Measurements from ENCODE around the gene BBS7. TPM values are rescaled to one million over a fixed set of nuclear protein-coding genes. Genes with fewer than 3 reads are reported as not detected.

BBS7 gene
- polyA plus RNA-seq, 1 of the 3 experiments (the other 2 are of a cell fraction): 24.3 TPM

DNA sequence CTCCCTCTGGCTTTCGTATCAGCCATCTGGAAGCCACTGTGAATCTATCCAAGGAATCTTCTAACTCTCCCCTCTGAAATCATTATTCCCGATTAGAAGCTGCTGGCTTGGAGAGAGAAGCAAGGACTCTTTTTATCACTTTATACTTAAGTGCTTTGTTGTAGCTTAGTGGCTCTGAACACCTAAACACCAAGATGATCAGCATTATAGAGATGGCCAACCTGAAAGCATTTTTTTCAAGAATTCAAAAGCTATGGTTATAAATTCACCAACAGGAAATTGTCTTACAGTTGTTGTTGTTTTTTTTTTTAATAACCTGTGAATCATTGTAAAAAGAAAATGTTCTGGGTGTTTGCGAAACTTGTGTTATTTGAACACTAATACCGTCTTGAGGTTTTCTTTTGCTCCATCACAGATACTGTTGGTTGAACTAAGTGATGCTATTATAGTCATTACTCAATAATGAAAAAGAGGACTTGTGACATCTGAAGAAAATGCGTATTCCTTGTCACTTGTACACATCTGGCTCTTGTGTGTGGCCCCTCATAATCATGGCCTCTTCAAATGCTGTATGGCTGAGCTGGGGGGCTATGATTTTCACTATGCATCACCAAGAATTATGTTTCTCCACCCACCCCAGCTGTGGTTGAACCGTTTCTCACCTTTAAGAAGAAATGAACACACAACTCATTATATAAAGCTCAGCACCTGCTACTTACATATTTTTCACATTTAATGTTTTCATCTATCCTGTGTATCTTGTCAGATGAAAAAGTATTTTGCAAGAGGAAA, 93.5 kb downstream of the BBS7 start:
- no peak overlapping the region for H3K4me2 ChIP-seq
- ChIA-PET POLR2A (no interaction called here), CTCF (interaction anchor here (1.1 to 1.2 kb wide), 2 partner anchors 9 to 40 kb away, joined by 3 to 5 read pairs; no protein-coding TSS in a partner anchor)
- no peaks in the 10 kb centered on the region for H3K27me3 ChIP-seq (ENCODE audit: insufficient read depth)
- no peaks in the 10 kb centered on the region for H4K20me1 ChIP-seq (ENCODE audit: insufficient read depth)
- peak overlapping the region in 1 of 2 experiments; percentile 75; a peak in 1 of 4 replicates for H3K27ac ChIP-seq (ENCODE audit: low read depth in 2 of 2, low read length in 1 of 2)
- DNase-seq: no peak
- no peaks in the 10 kb centered on the region for H3K9me3 ChIP-seq
- no peaks in the 10 kb centered on the region for H3K9me2 ChIP-seq
- peaks cover 9% of the 10 kb centered on the region for H3F3A ChIP-seq (replicated peaks; ENCODE audit: insufficient read depth)
- H3K4me1 ChIP-seq (ENCODE audit: control insufficient read depth in 1 of 2, insufficient read depth in 2 of 2, low read depth in 1 of 2, low read length in 1 of 2): peaks cover 0 to 18% of the 10 kb centered on the region in 2 experiments; a peak in 2 of 4 replicates
- H3K4me3 ChIP-seq (ENCODE audit: low read depth in 2 of 2, low read length in 1 of 2): no peak overlapping the region
- whole genome bisulfite sequencing (ENCODE audit: low lambda C conversion rate): 62% methylated on average over 6 of the region's 6 CpGs
- H3K9ac ChIP-seq: no peak overlapping the region
- no peaks in the 10 kb centered on the region for H3K36me3 ChIP-seq (replicated peaks in 1 of 2; ENCODE audit: control insufficient read depth in 1 of 2, insufficient read depth in 2 of 2, low read length in 1 of 2)
- no peaks in the 10 kb centered on the region for H3K79me2 ChIP-seq (ENCODE audit: insufficient read depth)
- TF ChIP-seq SMC3 (IDR thresholded peaks at IDR 0.05; ENCODE audit: low read depth, low read length) (no peak), SIN3A (IDR thresholded peaks at IDR 0.05; ENCODE audit: borderline replicate concordance, low read depth, low read length) (no peak), EZH2phosphoT487 (IDR thresholded peaks at IDR 0.05; ENCODE audit: borderline replicate concordance, low read depth) (no peak), TCF12 (IDR thresholded peaks at IDR 0.05) (no peak)
- TF ChIP-seq, protein P1, sequence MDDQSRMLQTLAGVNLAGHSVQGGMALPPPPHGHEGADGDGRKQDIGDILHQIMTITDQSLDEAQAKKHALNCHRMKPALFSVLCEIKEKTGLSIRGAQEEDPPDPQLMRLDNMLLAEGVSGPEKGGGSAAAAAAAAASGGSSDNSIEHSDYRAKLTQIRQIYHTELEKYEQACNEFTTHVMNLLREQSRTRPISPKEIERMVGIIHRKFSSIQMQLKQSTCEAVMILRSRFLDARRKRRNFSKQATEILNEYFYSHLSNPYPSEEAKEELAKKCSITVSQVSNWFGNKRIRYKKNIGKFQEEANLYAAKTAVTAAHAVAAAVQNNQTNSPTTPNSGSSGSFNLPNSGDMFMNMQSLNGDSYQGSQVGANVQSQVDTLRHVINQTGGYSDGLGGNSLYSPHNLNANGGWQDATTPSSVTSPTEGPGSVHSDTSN (IDR thresholded peaks at IDR 0.05): no peak
- 0 out of 2 replicates have a peak overlapping the region, but pooled peaks have one; percentile 12 for H2AFZ ChIP-seq (ENCODE audit: low read depth)

Other genes with a start within 250 kb of the BBS7 start
- 379 and 420 TPM in 2 replicates for gene ANXA5, start 173.5 kb downstream of the BBS7 start, polyA plus RNA-seq (2012; rRNA removed)
- gene SMIM43, start 105.3 kb downstream of the BBS7 start, polyA plus RNA-seq (2012; rRNA removed): 37.2 and 59.1 TPM in 2 replicates
- 38.8 and 49.5 TPM in 2 replicates for gene EXOSC9, start 69.2 kb downstream of the BBS7 start, polyA plus RNA-seq (2012; rRNA removed)
- 23.0 and 23.8 TPM in 2 replicates for gene CCNA2, start 46.6 kb downstream of the BBS7 start, polyA plus RNA-seq (2012; rRNA removed)
- not detected in 2 replicates for gene TRPC3, start 81.6 kb upstream of the BBS7 start, polyA plus RNA-seq (2012; rRNA removed)

Data from SK-N-SH (cell line).